IPS-18c (cell line): Measurements from ENCODE around the gene GRIK3.

ENCODE experiments used
- H3K4me3 ChIP-seq: 2 replicates; pipeline ENCODE4 v1.7.0; 2013; ENCODE audit warnings: low read depth, mild to moderate bottlenecking, low read length, moderate library complexity; ENCODE audit not compliant: insufficient read depth
- H3K9me3 ChIP-seq: one replicate; pipeline ENCODE4 v1.6.1; 2013; ENCODE audit warnings: mild to moderate bottlenecking, low read length, moderate library complexity; ENCODE audit not compliant: control insufficient read depth, insufficient read depth

The GRIK3 gene

GRCh38 chr1:36971852-36972618, 62.3 kb downstream of the GRIK3 start:
- H3K9me3 ChIP-seq = no peaks in the 10 kb centered on the region

DNA sequence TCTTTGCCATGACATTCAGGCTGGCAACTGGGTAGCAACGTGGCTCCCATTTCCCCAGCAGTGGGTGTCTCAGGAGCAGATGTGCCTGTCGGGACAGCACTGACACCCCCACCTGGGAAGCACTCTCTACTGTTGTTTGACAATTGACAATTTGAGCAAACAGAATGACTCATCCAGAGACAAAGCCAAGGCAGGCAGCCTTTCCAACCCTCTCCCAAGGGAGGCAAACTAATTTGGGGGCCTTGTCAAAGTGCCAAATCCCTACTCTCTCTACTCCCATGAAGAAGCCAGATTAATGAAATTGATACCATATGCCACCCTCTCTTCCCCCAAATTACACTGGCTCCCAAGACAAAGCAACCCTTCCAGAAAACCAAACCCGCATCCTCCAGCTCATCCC, 65.6 kb downstream of the GRIK3 start:
- no peaks in the 10 kb centered on the region for H3K9me3 ChIP-seq
- no peak overlapping the region for H3K4me3 ChIP-seq

More at GRCh38 chr1:36971852-36972618, 62.3 kb downstream of the GRIK3 start:
- no peak overlapping the region for H3K4me3 ChIP-seq

GRCh38 chr1:36966242-36966641, 68.1 kb downstream of the GRIK3 start:
- Histone ChIP-seq H3K4me3 (no peak overlapping the region), H3K9me3 (no peaks in the 10 kb centered on the region)

- no peak overlapping the region for H3K4me3 ChIP-seq
- no peaks in the 10 kb centered on the region for H3K9me3 ChIP-seq
Measured at GRCh38 chr1:36965275-36966159, 68.8 kb downstream of the GRIK3 start.

DNA sequence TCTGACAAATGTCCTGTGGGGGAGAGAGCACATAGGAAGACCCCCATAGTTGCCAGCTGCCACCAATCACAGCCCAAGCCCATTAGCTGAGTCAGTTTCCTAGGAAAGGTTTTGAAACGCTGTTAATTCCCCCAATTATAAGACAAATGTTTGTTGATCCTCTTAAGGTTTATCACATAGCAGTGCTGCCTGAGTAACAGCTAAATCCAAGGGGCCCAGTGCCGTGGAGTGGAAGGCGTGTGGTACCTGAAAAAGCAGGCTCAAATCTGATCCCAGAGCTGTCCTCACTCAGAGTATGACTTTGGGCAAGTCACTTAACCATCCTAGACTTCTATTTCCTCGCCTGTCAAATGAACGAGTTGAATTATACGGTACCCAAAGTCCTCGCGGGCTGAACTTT, 69.5 kb downstream of the GRIK3 start:
- no peak overlapping the region for H3K4me3 ChIP-seq
- no peaks in the 10 kb centered on the region for H3K9me3 ChIP-seq

- Histone ChIP-seq H3K9me3 (no peaks in the 10 kb centered on the region), H3K4me3 (no peak overlapping the region)
Measured at GRCh38 chr1:36963006-36963405, 71.3 kb downstream of the GRIK3 start.

GRCh38 chr1:36961062-36961615, 73.2 kb downstream of the GRIK3 start:
- Histone ChIP-seq H3K9me3 (no peaks in the 10 kb centered on the region), H3K4me3 (no peak overlapping the region)

DNA sequence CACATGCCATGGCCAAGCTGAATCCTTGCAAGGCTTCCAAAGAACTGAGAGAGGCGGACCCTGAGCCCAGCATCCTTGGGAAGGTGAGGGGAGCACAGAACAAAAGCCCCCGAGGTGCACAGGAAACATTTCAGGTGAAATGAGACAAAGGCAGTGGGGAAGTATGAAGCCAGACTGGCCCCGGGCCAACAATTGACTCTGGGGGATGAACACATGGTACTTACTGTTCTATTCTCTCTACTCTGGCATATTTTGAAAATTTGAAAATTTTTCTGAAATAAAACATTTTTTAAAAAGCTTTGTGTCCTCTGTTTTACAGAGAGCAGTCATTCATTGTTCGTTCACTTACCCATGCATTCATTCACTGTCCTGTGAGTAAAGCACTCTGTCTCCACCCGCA, 77.7 kb downstream of the GRIK3 start:
- H3K9me3 ChIP-seq = no peaks in the 10 kb centered on the region
- H3K4me3 ChIP-seq = no peak overlapping the region

DNA sequence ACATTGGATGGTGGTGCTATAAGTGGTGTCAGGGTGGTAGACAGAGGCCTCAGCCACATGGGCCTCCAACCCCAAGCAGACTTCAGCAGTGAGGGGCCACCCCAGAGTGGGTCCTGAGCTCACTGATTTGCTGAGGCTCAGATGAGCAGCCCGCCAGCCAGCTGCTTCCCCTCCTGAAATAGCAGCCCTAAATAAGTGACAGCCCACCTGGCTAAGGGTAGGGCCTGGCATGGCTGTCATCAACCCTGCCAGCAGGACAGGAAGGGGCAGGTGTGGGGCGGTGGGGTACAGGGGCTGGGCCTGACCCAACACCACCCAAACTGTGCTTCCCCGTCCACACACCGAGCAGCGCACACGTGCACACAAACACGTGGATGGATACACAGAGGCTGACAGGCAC, 79.3 kb downstream of the GRIK3 start:
- no peaks in the 10 kb centered on the region for H3K9me3 ChIP-seq
- no peak overlapping the region for H3K4me3 ChIP-seq

DNA sequence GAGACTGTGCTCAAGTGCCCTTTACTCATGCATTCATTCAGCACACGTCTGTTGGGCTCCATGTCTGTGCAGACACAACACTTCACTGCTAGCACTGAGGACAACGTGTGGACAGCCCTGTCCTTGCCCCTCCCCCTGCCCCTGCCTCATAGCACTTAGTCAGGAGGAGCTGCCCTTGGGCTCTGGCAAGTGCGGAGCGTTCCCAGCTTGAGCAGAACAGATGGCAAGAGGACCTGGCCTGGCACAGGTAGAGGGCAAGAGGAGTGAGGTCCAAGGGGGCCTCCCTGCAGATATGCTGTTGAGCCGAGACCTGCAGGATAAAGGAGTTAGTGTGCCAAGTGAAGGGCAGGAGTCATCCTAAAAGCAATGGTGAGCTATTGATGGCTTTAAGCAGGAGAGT, 81.3 kb downstream of the GRIK3 start:
- no peak overlapping the region for H3K4me3 ChIP-seq
- H3K9me3 ChIP-seq = peaks cover 3% of the 10 kb centered on the region

DNA sequence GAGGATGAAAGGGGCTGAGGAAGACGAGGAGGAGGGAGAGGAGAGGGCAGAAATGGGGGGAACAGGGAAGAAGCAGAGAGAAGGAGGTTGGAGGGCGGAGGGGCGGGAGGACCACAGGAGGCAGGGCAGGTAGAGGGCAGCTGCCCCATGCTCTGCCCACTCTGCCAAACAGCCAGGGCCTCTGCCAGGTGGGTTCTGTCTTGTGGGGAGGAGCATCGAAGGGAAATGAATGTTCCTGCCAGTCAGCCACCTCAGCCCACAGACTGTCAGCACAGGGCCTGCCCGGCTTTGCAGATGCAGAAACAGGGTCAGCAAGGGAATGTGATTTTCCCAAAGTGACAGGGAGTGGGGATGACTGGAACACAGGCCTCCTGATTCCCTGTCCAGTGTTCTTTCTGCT, 82.6 kb downstream of the GRIK3 start:
- H3K9me3 ChIP-seq = peaks cover 3% of the 10 kb centered on the region
- H3K4me3 ChIP-seq = no peak overlapping the region

DNA sequence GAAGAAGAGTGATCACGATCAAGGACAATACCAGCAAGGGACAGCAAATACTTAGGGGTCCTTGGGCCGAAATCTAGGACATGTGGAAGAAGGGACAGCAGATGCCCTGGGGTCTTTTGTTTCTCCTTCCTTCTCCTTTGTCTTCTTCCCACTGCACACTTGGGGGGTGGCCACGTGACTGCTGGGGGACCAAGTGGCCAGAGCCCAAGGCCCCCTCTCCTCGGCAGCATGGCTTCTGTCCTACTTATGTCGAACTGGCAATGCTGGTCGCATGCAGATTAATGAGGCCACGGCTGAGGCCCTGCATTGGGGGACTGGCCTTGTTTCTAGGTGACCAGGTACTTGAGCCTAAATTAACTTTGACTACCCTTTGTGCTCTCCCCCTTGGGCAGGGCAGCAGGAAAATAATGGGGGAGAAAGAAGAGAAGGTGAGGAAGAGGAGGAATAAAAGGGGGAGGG, 83.0 kb downstream of the GRIK3 start:
- no peak overlapping the region; the same call in 1 of the 2 replicates for H3K4me3 ChIP-seq
- peaks cover 3% of the 10 kb centered on the region for H3K9me3 ChIP-seq

GRCh38 chr1:36950604-36951291, 83.6 kb downstream of the GRIK3 start:
- Histone ChIP-seq H3K9me3 (peaks cover 3% of the 10 kb centered on the region), H3K4me3 (no peak overlapping the region)

- H3K4me3 ChIP-seq = no peak overlapping the region
- H3K9me3 ChIP-seq = peaks cover 3% of the 10 kb centered on the region
Measured at GRCh38 chr1:36948606-36949005, 85.7 kb downstream of the GRIK3 start.

GRCh38 chr1:36948147-36948546, 86.2 kb downstream of the GRIK3 start:
- Histone ChIP-seq H3K4me3 (no peak overlapping the region), H3K9me3 (peaks cover 3% of the 10 kb centered on the region)

GRCh38 chr1:36947384-36947783, 86.9 kb downstream of the GRIK3 start:
- no peak overlapping the region for H3K4me3 ChIP-seq
- H3K9me3 ChIP-seq = peaks cover 3% of the 10 kb centered on the region

DNA sequence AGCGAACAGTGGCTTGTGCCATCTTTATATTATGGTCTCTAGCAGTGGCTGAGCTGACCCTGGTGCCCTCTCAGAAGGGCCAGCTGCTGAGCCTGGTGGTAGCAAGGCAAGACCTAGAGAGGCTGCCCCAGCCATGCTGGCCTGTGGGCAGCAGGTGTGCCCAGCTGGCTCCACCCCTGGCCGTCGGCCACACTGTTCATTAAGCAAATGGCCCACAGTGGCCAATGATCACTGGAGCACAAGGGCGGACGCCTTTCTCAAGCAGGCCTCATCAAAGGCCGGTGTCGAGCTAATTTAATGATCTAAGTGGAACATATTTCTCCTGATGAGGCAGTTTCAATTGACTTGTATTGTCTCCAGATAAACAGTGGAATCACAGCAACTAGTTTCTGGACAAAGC, 89.4 kb downstream of the GRIK3 start:
- peaks cover 3% of the 10 kb centered on the region for H3K9me3 ChIP-seq
- no peak overlapping the region for H3K4me3 ChIP-seq
